HCT116 (cell line): Measurements from ENCODE around the gene VIPR2. TPM values are rescaled to one million over a fixed set of nuclear protein-coding genes. Genes with fewer than 3 reads are reported as not detected.

ENCODE experiments used
- ATAC-seq: fragments of 200-7000 bp; cut with Tn5 transposase; 2 replicates; pipeline ENCODE4 v1.9.1; 2020; ENCODE audit warnings: mild to moderate bottlenecking, moderate library complexity
- BruUV-seq: library from RNA; stranded (reverse); fragments of 400-500 nt; replicated peaks from 2 replicates; lab custom pipeline; 2021; lab: Mats Ljungman, UMichigan
- CTCF ChIA-PET: fragments of 300-600 bp; sonication (Branson Sonifier 250); formaldehyde crosslinking; loops from one replicate; lab custom pipeline; 2021; ENCODE audit warnings: antibody characterized with exemption; lab: Charles Lee
- POLR2A ChIA-PET: fragments of 300-600, 350-600 bp; sonication (Branson Sonifier 250); formaldehyde crosslinking; loops from one replicate; lab custom pipeline; 2021; ENCODE audit warnings: antibody characterized with exemption; lab: Charles Lee
- RAD21 ChIA-PET, 2 experiments: fragments of 300-600 bp; sonication (Branson Sonifier 250); formaldehyde crosslinking; loops; one replicate each; lab custom pipeline; 2023; ENCODE audit warnings: low total read pairs in 2 of 2; ENCODE audit not compliant: uncharacterized antibody in 2 of 2, unreplicated experiment in 2 of 2, low non-redundant PET in 1 of 2; lab: Charles Lee
- DNase-seq: peaks from one replicate; pipeline ENCODE4 v3.0.0-alpha.2; 2010; ENCODE audit warnings: low read depth, low spot score
- H2AFZ ChIP-seq: fragments of 200-600 bp; shearing (Covaris generic), sonication (generic); 2 replicates; pipeline ENCODE4 v1.6.1; 2017; ENCODE audit warnings: low read depth, mixed run types, mixed read lengths, antibody characterized with exemption, low read length; ENCODE audit not compliant: poor library complexity, severe bottlenecking
- H3K27ac ChIP-seq: 2 replicates; pipeline ENCODE4 v1.5.1; 2012; ENCODE audit warnings: low read depth, low read length
- H3K27me3 ChIP-seq: fragments of 200-600 bp; sonication (generic); 2 replicates; pipeline ENCODE4 v1.6.1; 2016; ENCODE audit warnings: mixed run types, low read length, mixed read lengths; ENCODE audit not compliant: insufficient read depth
- H3K36me3 ChIP-seq, 2 experiments: fragments of 200-500 bp in 1 of 2; fragments of 200-600 bp in 1 of 2; sonication (Bioruptor generic) in 1 of 2; sonication (generic) in 1 of 2; 2 replicates each; pipeline versions ENCODE4 v1.5.1 to v1.6.1; 2014 to 2016; ENCODE audit warnings: low read length in 2 of 2, inconsistent platforms in 1 of 2, mixed read lengths in 1 of 2, mixed run types in 1 of 2; ENCODE audit not compliant: insufficient read depth in 2 of 2, control insufficient read depth in 1 of 2
- H3K4me1 ChIP-seq, 2 experiments: fragments of 200-600 bp in 1 of 2; sonication (generic) in 1 of 2; 2 replicates each; pipeline versions ENCODE4 v1.5.1 to v1.6.1; 2012 to 2017; ENCODE audit warnings: low read length in 2 of 2, inconsistent platforms in 1 of 2, mild to moderate bottlenecking in 1 of 2, mixed read lengths in 1 of 2, mixed run types in 1 of 2, moderate library complexity in 1 of 2; ENCODE audit not compliant: insufficient read depth in 2 of 2, control insufficient read depth in 1 of 2
- H3K4me2 ChIP-seq: fragments of 200-600 bp; sonication (generic); 2 replicates; pipeline ENCODE4 v1.6.1; 2017; ENCODE audit warnings: mixed run types, low read length, mixed read lengths
- H3K4me3 ChIP-seq, 2 experiments: fragments of 200-600 bp in 1 of 2; sonication (generic) in 1 of 2; replicated peaks in 1 of 2; 2 replicates each; pipeline ENCODE4 v1.5.1; 2011 to 2016; ENCODE audit warnings: low read length in 2 of 2, control low read depth in 1 of 2, low read depth in 1 of 2, mild to moderate bottlenecking in 1 of 2, mixed read lengths in 1 of 2, mixed run types in 1 of 2
- H3K79me2 ChIP-seq: fragments of 200-600 bp; sonication (generic); 2 replicates; pipeline ENCODE4 v1.6.1; 2017; ENCODE audit warnings: mild to moderate bottlenecking, mixed run types, low read length, moderate library complexity, mixed read lengths; ENCODE audit not compliant: insufficient read depth
- H3K9ac ChIP-seq: fragments of 200-600 bp; sonication (generic); 2 replicates; pipeline ENCODE4 v1.6.1; 2016; ENCODE audit warnings: low read length, mixed read lengths
- H3K9me2 ChIP-seq: fragments of 200-600 bp; sonication (generic), shearing (Covaris generic); 2 replicates; pipeline ENCODE4 v1.6.1; 2017; ENCODE audit warnings: mixed run types, mild to moderate bottlenecking, moderate library complexity; ENCODE audit not compliant: insufficient read depth
- H3K9me3 ChIP-seq, 2 experiments: fragments of 200-500 bp in 1 of 2; fragments of 200-600 bp in 1 of 2; sonication (Bioruptor generic) in 1 of 2; sonication (generic) in 1 of 2; 2 replicates each; pipeline ENCODE4 v1.6.1; 2014 to 2017; ENCODE audit warnings: low read length in 2 of 2, mixed read lengths in 2 of 2, inconsistent platforms in 1 of 2, low read depth in 1 of 2, mild to moderate bottlenecking in 1 of 2, mixed run types in 1 of 2, moderate library complexity in 1 of 2; ENCODE audit not compliant: control insufficient read depth in 1 of 2, insufficient read depth in 1 of 2
- H4K20me1 ChIP-seq: fragments of 200-600 bp; sonication (generic), shearing (Covaris generic); 2 replicates; pipeline ENCODE4 v1.6.1; 2017; ENCODE audit warnings: mixed run types, mild to moderate bottlenecking, moderate library complexity; ENCODE audit not compliant: insufficient read depth
- CBX3 ChIP-seq: IDR thresholded peaks from 2 replicates; pipeline ENCODE4 v1.6.1; 2012; ENCODE audit warnings: low read depth
- EGR1 ChIP-seq: IDR thresholded peaks from 2 replicates; pipeline ENCODE4 v1.6.1; 2012; ENCODE audit warnings: low read depth
- EZH2 ChIP-seq: fragments of 200-600 bp; sonication (generic); IDR thresholded peaks from 2 replicates; pipeline ENCODE4 v1.6.1; 2017; ENCODE audit warnings: antibody characterized with exemption, mixed run types
- EZH2phosphoT487 ChIP-seq: fragments of 200-600 bp; IDR thresholded peaks from 2 replicates; pipeline ENCODE4 v1.6.1; 2018; ENCODE audit warnings: antibody characterized with exemption, borderline replicate concordance
- FOSL1 ChIP-seq: IDR thresholded peaks from 2 replicates; pipeline ENCODE4 v1.6.1; 2012; ENCODE audit warnings: low read depth
- JUND ChIP-seq: IDR thresholded peaks from 2 replicates; pipeline ENCODE4 v1.6.1; 2012
- POLR2A ChIP-seq: IDR thresholded peaks from 2 replicates; pipeline ENCODE4 v1.7.0; 2011; ENCODE audit warnings: borderline replicate concordance; ENCODE audit not compliant: insufficient read depth, insufficient read length; ENCODE audit errors: extremely low read depth
- POLR2AphosphoS5 ChIP-seq: IDR thresholded peaks from 2 replicates; pipeline ENCODE4 v1.6.1; 2011; ENCODE audit warnings: mild to moderate bottlenecking, low read depth, low read length, moderate library complexity
- RAD21 ChIP-seq: IDR thresholded peaks from 2 replicates; pipeline ENCODE4 v1.6.1; 2012; ENCODE audit warnings: low read depth, mild to moderate bottlenecking
- SIN3A ChIP-seq: IDR thresholded peaks from 2 replicates; pipeline ENCODE4 v1.6.1; 2012; ENCODE audit warnings: low read depth
- SP1 ChIP-seq: IDR thresholded peaks from 2 replicates; pipeline ENCODE4 v1.6.1; 2012; ENCODE audit warnings: low read depth
- TCF7L2 ChIP-seq: IDR thresholded peaks from 2 replicates; pipeline ENCODE4 v1.7.0; 2011; ENCODE audit warnings: borderline replicate concordance, inconsistent platforms; ENCODE audit not compliant: insufficient read depth, insufficient read length; ENCODE audit errors: extremely low read depth
- YY1 ChIP-seq: IDR thresholded peaks from 2 replicates; pipeline ENCODE4 v1.6.1; 2011; ENCODE audit warnings: low read length, low read depth, moderate library complexity, mild to moderate bottlenecking; ENCODE audit not compliant: insufficient replicate concordance; ENCODE audit errors: extremely low read depth
- ZFX ChIP-seq: fragments of 450-650 bp; IDR thresholded peaks from 2 replicates; pipeline ENCODE4 v1.6.1; 2017
- intact Hi-C: fragments of 100-400 bp; cut with micrococcal nuclease; formaldehyde crosslinking; loops from 2 replicates; pipeline ENCODE4 v1.10.0; 2022
- total RNA-seq: library from RNA; stranded (reverse); gene quantifications from one replicate; pipeline ENCODE4 v1.2.1, GENCODE V29; 2021; ENCODE audit not compliant: unreplicated experiment
- TF ChIP-seq, protein P1 (sequence below): IDR thresholded peaks from 2 replicates; pipeline ENCODE4 v1.6.1; 2012; ENCODE audit warnings: low read depth
- TF ChIP-seq, protein P2 (sequence below): IDR thresholded peaks from 2 replicates; pipeline ENCODE4 v1.6.1; 2012
- TF ChIP-seq, protein P3 (sequence below), 3 experiments: fragments of 200-600 bp in 1 of 3; sonication (generic) in 1 of 3; IDR thresholded peaks in 2 of 3; conservative IDR thresholded peaks in 1 of 3; 2 replicates each; pipeline ENCODE4 v1.5.1; 2012 to 2017; ENCODE audit warnings: low read depth in 2 of 3, low read length in 2 of 3, antibody characterized with exemption in 1 of 3, borderline replicate concordance in 1 of 3, control low read depth in 1 of 3, mild to moderate bottlenecking in 1 of 3, mixed read lengths in 1 of 3, mixed run types in 1 of 3, moderate library complexity in 1 of 3; ENCODE audit not compliant: insufficient read depth in 1 of 3

Gene VIPR2
- total RNA-seq, 1 experiment from 2014 or later = 0.10 TPM

DNA sequence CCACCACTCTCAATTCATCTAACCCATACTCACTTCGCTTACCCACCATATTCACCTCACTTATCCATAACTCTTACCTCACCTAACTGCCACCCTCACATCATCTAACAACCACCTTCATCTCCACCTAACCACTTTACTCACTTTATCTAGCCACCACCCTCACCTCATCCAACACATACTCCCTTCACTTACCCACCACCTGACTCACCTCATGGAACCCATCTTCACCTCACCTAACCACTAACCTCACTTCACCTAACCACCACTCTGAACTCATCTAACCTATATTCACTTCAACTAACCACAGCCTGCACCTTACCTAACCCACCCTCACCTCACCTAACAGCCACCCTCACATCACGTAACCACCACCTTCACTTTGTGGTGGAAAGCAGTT, 84.2 kb downstream of the VIPR2 start:
- CTCF ChIA-PET = no interaction called here
- Histone ChIP-seq H3K27ac (no peak overlapping the region), H3K9ac (no peak overlapping the region), H3K4me2 (no peak overlapping the region), H3K9me2 (no peaks in the 10 kb centered on the region), H3K4me1 (no peaks in the 10 kb centered on the region), H4K20me1 (no peaks in the 10 kb centered on the region), H3K36me3 (no peaks in the 10 kb centered on the region), H2AFZ (no peak overlapping the region), H3K9me3 (no peaks in the 10 kb centered on the region), H3K4me3 (no peak overlapping the region), H3K27me3 (0 out of 2 replicates have a peak, but pooled peaks cover 6% of the 10 kb centered on the region), H3K79me2 (no peaks in the 10 kb centered on the region)
- intact Hi-C loops = no loop called here
- BruUV-seq = no TSS peak
- RAD21 ChIA-PET = no interaction called here
- ATAC-seq (no peak), DNase-seq (no peak)
- TF ChIP-seq TCF7L2 (no peak), FOSL1 (no peak), POLR2AphosphoS5 (no peak), EGR1 (no peak), ZFX (no peak), RAD21 (no peak), YY1 (no peak), EZH2phosphoT487 (no peak), JUND (no peak), CBX3 (no peak), EZH2 (no peak), SIN3A (no peak), SP1 (no peak), POLR2A (no peak)
- TF ChIP-seq, protein P1, sequence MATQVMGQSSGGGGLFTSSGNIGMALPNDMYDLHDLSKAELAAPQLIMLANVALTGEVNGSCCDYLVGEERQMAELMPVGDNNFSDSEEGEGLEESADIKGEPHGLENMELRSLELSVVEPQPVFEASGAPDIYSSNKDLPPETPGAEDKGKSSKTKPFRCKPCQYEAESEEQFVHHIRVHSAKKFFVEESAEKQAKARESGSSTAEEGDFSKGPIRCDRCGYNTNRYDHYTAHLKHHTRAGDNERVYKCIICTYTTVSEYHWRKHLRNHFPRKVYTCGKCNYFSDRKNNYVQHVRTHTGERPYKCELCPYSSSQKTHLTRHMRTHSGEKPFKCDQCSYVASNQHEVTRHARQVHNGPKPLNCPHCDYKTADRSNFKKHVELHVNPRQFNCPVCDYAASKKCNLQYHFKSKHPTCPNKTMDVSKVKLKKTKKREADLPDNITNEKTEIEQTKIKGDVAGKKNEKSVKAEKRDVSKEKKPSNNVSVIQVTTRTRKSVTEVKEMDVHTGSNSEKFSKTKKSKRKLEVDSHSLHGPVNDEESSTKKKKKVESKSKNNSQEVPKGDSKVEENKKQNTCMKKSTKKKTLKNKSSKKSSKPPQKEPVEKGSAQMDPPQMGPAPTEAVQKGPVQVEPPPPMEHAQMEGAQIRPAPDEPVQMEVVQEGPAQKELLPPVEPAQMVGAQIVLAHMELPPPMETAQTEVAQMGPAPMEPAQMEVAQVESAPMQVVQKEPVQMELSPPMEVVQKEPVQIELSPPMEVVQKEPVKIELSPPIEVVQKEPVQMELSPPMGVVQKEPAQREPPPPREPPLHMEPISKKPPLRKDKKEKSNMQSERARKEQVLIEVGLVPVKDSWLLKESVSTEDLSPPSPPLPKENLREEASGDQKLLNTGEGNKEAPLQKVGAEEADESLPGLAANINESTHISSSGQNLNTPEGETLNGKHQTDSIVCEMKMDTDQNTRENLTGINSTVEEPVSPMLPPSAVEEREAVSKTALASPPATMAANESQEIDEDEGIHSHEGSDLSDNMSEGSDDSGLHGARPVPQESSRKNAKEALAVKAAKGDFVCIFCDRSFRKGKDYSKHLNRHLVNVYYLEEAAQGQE = no peak
- TF ChIP-seq, protein P2, sequence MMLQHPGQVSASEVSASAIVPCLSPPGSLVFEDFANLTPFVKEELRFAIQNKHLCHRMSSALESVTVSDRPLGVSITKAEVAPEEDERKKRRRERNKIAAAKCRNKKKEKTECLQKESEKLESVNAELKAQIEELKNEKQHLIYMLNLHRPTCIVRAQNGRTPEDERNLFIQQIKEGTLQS = no peak
- TF ChIP-seq, protein P3, sequence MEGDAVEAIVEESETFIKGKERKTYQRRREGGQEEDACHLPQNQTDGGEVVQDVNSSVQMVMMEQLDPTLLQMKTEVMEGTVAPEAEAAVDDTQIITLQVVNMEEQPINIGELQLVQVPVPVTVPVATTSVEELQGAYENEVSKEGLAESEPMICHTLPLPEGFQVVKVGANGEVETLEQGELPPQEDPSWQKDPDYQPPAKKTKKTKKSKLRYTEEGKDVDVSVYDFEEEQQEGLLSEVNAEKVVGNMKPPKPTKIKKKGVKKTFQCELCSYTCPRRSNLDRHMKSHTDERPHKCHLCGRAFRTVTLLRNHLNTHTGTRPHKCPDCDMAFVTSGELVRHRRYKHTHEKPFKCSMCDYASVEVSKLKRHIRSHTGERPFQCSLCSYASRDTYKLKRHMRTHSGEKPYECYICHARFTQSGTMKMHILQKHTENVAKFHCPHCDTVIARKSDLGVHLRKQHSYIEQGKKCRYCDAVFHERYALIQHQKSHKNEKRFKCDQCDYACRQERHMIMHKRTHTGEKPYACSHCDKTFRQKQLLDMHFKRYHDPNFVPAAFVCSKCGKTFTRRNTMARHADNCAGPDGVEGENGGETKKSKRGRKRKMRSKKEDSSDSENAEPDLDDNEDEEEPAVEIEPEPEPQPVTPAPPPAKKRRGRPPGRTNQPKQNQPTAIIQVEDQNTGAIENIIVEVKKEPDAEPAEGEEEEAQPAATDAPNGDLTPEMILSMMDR (IDR thresholded peaks at IDR 0.05 in 2 of 3, conservative IDR thresholded peaks at IDR 0.05 in 1 of 3; ENCODE audit: borderline replicate concordance in 1 of 3, insufficient read depth in 1 of 3, low read depth in 2 of 3, low read length in 2 of 3) = no peak
- POLR2A ChIA-PET = no interaction called here
